ENCODE measurements around the gene SLC43A3.
"Not testable (repeated sequence)": the region's sequence is repeated elsewhere in the genome, so short reads cannot be mapped to it uniquely, and the experiment has no call there.

Gene SLC43A3

DNA sequence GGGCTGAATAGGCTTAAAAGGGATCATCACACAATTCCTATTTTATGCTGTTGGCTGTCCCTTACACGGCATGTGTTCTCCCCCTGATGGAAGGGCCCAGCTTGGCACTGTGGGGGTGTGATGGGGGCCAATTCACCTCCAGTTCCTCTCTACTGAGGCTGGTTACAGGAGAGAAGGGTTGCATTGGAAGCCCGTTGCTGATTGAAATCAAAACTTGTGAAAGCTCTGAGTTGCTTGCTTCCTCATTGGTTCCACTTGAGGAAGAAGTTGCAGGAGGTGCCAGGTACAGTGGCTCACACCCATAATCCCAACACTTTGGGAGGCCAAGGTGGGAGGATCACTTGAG is 23.1 kb downstream of the SLC43A3 start:
- no peak for DNase-seq

DNA sequence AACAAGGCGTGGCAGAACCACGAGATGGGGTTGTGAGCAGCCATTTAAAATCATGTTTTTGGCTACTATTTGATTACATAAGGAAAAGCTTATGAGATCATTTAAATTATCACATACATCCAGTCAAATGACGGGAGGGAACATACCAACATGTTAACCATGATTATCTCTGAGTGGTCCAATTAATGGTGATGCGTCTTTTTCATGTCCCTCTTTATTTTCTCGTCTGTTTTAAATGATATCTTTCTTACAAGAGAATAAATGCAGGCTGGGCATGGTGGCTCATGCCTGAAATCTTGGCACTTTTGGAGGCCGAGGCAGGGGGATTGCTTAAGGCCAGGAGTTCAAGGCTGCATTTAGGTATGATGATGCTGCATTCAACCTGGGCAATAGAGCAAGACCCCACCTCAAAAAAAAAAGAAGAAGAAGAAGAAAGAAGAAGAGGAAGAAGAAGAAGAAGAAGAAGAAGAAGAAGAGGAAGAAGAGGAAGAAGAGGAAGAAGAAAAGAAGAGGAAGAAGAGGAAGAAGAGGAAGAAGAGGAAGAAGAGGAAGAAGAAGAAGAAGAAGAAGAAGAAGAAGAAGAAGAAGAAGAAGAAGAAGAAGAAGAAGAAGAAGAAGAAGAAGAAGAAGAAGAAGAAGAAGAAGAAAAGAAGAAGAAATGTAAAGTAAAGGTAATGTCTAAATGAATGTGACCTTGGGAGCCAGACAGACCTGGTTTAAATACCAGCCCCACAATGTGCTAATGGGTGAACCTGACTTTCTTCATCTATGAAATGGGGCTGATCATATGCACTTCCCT is 23.7 kb downstream of the SLC43A3 start:
- DNase-seq: not testable (repeated sequence)

DNA sequence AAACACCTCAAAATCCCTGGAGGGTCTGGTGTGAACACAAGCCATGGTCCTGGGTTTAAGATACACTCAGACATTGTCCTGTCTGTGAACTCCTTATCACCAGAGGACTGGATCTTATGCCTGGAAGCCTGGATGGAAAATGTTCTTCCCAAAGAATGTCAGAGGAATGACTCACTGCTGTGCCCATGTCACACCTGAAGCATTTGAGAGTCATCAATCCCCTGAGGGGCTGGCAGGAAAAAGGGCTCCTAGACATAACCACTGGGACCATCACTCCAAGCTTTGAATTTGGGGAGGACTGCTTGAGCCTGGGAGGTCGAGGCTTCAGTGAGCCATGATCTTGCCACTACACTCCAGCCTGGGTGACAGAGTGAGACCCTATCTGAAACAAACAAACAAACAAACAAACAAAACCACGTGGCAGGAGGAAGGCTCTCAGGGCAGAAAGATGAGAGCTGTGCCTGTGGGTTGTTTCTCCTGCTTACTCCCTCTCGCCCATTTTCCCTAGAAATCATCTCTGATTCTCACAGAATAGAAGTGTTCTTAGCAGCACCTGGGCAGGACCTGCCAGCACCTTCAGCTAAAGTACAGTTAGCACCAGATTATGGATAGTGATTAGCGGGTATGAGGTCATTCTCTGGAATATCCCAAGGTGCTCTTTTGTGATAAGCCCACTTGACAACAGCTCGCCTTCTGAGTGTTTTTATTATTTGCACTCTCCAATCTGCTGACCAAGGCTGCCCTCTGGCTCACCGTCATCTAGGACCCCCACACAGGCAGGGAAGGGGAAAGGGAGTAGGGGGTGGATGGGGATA is 24.5 kb downstream of the SLC43A3 start:
- no peak for DNase-seq

DNA sequence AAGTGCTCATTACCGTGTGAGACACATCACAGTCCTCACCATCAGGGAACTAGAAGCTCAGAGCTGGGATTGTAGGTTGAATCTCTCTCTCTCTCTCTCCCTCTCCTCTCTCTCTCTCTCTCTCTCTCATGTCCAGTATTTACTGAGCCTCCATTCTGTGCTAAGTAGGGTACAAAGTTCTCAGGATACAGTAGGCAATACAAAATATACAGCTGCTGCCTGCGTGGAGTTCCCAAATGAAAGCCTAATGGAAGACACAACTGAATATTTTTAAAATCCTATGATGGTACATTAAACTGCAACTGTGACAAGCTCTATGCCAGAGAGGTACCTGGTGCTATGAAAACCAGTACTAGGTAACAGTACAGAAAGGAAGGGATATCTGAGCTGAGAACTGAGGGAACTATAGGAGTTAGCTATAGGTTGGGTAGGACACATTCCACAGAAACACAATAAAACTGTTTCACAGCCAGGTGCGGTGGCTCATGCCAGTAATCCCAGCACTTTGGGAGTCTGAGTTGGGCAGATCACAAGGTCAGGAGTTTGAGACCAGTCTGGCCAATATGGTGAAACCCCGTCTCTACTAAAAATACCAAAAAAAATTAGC is 26.8 kb downstream of the SLC43A3 start:
- no peak for DNase-seq

DNA sequence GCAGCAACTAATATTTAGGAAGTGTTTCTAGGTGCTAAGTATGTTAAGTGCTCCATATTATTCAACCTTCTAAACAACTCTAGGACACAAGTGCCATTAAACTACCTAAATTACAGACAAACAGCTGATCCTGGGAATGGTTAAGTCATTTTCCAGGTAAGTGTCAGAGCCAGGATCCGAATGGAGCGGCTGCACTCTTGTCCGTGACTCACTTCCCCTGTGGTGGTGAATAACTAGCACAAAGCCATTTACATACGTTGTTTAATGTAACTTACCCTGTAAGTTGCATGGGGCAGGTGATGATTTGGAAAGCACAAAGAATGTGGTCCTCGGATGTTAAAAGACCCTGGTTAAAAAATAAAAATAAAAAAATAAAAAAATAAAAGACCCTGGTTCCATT is 27.7 kb downstream of the SLC43A3 start:
- DNase-seq: no peak

DNA sequence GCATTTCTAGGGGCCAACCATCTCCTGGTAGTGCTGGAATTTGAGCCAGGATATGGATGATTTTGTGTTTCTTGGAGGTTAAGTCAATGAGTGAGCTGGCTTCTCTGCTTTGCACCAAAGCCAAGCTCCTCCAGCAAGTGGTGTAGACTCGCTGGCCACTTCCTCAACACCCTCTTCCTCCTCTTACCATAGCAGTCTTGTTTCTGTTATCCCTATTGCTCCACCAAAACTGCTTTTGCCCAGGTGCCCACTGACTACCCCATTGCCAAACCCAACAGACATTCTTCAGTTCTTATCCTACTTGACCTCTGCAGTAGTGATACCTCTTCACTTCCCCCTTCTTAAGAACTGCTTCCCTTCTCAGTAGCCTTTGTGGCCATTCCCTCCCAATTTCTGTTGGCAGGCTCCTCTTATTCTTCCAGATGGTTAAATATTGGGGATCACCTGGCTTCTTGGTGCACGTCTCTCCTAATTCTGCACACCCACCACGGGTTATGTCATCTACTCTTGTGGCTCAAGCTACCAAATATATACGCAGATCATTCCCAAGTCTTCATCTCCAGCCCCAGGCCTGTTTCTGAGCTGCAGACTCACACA is 29.4 kb downstream of the SLC43A3 start:
- DNase-seq: no peak

DNA sequence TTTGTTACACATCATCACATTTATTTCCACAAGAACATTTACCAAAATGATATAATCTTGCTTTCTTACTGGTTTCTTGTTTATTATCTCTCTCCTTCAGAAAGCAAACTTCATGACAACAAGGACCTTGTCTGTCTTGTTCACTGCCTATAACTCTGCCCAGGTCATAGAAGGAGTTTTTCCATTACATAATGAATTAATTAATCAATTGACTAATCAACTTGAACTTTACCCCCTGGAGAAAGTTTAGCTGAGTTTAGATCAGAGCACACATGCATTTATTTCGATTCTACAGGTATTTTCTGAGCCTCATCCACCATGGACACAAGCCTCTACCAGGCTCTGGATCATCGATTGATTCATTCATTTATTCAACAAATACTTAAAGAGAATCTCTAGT is 30.2 kb downstream of the SLC43A3 start:
- no peak for DNase-seq

DNA sequence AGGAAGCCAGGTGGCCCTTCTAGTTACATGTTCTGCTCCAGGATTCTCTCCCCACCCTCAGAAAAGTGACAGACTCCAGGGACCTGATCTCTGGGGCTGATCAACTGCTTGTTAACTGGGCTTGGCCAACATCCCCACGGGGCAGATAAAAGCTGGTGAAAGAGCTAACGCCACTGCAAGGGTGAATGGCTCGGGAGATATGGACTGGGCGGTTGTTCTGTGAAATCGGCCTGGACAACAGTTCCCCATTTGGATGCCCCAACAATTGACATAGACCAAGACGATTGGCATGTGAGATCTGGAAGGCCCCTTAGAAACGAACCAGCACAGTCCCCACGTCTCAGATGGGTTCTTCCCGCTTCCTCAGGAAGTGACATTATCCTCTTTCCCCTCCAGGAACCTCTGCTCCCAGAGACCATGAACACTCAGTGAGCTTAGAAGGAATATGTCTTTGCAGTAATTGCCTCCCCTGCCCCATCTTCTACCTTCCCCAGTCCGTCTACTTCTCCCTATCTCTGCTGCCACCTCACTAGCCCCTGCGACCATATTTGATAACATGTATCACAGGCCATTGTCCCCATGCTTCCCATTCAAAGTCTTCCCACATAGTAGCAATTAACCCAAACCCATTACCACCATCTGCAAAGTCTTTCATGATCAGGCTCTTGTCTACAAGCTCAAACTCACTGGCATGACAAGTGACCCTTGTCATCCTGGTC is 30.9 kb downstream of the SLC43A3 start:
- no peak for DNase-seq

DNA sequence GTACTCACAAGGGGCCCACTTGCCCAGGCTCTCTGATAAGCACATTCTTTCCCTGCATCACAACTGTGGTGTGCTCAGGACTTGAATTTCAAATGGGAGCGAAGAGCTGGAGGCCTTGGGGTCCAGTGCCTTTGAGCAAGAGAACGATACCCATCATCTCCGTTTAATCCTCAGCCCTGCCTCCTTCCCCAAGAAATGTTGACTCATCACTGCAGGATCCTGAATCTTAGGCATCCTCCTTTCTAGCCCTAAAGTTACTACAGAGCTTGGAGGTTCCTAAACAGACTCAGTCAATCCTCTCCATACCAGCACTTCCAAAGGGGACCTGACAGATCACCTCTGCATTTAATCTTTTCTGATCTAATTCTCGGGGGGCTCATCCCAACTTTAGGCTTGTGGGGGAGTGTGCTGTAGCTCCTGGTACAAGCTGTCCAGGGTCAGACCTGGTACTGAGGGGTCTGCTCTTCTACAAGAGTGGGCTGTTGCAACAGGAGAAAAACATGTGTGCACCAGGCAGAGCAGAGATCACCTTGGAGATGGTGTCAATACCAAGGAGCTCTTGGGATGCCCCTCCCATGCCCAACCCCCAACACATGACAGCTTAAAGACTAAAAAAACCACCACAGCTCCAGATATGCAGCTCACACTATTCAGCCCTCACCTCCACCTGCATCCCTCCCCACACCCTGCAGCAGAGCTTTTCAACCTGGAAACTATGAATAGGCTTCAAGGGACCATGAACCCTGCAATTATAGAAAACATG is 32.5 kb downstream of the SLC43A3 start:
- no peak for DNase-seq

DNA sequence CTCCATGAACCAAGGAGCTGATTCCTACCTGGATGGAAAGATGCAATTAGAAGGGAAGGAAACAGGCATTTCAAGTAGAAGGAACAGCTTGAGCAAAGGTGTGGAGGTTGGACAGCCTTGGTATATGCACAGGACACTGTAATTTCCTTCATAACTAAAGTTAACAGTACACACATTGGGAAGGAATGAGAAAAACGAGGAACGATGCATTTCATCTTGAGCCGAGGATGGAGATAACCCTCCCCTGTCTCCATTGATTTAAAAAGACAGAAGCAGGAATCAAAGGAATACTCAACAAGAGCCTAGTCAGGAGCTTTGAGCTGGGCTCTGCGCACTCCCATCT is 34.2 kb downstream of the SLC43A3 start:
- DNase-seq: no peak

DNA sequence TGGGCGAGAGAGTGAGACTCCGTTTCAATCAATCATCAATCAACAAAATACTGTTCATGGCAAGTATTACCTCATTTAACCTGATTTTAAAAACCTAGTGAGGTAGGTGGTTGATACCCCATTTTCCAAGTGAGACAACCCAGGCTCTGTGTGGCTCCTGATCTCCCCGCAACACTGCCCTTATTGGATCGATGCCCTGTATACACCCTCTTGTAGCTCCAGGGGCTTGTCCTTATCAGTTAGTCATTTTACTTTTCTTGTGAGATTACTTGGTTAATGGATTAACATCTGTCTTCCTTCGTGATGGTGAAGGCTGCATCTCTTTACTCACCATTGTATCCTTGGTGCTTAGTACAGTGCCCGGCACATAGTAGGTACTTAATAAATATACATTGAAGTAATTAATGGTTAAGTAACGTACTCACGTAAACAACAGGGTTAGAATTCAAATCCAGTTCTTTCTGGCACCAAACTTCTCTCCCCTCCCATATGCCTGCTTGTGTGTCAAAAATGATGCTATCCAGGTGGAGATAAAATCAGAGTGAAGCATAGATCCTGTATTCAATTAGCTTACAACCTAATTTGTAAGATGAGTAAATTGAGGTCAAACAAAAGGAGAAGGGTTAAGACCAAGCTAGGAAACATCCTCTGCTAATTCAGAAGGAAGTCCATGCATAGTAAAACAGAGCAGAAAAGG is 34.7 kb downstream of the SLC43A3 start:
- DNase-seq: no peak

DNA sequence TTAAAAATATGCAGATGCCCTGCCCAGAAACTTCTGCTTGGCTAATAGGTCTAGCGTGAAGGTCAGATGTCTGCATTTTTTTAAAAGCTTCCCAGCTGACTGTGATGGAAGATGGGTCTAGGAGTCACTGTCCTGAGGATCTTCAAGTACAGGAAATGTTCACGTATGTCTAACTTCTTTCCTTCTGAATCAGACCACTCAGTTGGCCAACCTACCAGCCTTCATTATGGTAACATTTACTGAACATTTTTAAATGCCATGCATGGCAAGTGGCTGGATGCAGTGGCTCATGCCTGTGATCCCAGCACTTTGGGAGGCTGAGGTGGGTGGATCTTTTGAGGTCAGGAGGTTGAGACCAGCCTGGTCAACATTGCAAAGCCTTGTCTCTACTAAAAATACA is 35.4 kb downstream of the SLC43A3 start:
- DNase-seq: no peak

DNA sequence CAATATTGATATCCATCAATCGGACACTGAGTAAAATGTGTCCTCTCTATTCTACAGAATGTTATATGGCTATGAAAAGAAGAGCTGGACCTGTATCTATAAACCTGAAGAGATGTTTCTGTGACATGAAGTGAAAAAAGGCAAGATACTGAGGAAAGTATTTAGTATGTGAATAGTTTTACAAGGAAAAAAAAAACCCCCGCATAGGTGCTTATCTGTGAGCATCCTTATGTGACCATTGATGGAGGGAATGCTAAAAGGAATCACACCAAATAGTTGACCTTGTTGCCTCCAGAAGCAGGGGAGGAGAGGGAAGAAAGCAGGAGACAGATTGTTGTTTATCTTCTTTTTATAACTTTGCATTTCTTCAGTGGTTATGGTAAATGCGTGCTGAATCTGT is 35.8 kb downstream of the SLC43A3 start:
- no peak for DNase-seq

DNA sequence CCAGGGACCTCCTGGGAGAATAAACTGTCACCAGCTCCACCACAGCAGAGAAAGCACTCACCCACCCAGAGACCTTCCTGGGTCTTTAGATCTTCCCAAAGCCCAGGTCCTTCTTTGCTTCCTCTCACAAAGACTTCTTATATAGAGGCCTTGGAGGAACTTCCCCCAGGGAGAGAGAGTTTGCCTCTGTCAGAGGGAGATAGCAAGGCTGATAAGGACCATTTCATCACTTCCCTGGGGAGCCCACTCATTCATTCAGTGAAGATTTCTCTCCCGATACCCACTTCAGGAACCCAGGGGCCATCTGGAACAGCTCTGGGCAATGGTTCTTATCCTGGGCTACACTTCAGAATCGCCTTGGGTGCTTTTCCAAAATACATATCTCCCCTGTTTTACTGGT is 36.4 kb downstream of the SLC43A3 start, which contains the start of gene PRG2:
Gene PRG2 (minus strand): TSS at position 116 of the 400 bp plus-strand sequence. CDS start 706 bp downstream, outside the sequence.
- no peak for DNase-seq

DNA sequence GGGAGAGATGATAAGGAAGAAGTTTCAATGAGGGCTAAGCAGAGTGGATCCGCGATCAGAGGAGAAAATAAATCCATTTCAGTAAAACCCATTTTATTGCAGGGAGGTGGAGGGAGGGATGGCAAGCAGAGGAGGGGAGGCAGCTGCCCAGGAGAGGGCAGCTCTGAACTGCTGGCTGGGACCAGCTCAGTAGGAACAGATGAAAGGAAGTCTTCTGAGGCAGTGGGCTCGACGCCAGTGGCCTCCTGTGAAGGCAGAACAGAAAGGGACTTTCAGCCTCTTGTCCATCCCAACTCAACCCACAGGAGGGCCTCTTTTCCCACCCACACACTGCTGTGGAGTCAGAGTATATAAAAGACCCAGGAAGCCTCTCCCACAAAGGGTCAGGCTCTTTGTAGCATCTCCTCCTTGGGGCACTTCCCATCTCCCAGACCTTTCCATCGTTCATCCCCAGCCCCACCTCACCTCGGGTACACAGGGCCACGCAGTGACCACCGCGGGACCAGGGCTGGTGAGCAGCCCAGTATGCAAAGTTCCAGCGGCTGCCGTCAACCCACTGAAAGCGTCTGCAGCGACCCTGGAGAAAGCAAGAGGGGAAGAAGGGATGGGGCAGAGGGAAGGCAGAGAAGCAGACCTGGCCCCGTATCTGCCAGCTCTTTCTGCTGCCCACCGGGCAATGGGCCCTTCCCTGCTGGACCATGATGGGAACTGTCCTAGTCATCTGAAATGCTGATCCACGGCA is 39.5 kb downstream of the SLC43A3 start:
- DNase-seq: no peak

DNA sequence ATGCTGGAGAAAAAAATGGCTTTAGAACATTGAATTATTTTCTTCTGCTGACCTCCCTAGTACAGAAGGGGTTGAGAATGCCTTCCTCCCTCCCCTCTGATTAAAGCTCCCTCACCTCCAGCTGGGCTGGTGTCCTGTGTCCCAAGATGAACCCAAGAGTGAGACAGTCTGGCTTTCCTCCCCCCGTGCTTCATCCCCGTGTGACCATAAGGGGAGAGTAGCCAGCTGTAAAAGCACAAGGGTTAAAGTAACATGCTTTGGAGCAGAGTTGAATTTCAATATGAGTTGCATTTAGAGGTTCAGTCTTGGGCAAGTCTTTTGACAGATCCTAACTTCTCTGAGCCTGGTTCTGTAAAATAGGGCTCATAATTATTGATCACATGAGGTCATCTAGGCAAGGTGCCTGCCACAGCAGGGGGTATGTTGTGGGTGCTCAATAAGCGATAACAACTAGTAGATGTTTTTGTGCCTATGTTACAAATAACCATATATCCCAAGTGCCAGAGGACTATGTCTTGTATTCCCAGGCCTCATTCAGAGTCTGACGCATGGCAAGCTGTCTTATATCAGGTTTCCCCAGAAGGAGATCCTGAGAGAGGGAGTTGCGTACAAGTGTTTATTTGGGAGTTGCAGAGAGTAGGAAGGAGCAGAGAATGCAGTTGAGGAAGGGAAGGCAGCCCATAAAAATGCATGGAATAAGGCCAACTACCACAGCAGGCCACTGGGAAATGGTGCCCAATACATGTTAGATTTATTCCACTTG is 40.6 kb downstream of the SLC43A3 start:
- no peak for DNase-seq

DNA sequence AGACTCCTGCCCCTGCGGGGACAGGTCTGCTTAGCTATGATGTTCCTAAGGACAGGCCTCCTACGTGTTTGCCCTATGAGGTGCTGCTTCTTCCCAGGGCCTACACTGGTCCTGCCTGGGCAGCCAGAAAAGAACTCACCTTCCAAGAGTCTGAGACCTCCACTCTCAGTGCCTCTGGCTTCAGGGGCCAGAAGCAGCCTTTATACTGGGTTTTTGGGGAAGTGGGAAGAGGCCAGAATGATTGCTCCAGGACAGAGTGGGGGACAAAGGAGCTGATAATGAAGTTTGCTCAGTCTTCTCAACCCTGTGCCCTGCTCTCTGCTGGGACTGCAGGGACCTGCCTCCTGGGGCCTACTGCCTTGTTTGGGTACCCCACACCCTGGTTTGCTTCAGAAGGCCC is 45.9 kb downstream of the SLC43A3 start, which contains the start of gene PRG3:
Gene PRG3 (minus strand): TSS at position 176 of the 400 bp plus-strand sequence. CDS start 442 bp downstream, outside the sequence.
- DNase-seq: no peak

DNA sequence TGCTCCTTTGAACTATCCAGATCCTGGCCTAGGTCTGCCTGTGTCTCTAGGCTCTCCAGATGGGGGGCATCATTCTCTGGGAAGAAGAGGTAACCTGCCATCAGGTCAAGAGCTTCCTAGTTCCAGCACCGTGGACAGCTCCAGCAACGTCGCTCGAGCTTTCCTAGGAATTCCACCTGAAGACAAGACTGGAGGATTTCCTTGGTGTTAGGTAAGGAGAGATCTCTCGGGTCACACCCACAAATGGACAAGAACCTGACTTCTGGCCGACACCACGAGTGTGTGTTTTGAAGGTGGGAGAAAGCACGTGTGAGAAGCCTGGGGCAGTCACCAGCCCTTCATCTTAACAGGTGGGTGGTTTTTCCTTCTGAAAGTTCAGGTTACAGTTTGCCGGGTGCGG is 47.2 kb downstream of the SLC43A3 start:
- DNase-seq: no peak

DNA sequence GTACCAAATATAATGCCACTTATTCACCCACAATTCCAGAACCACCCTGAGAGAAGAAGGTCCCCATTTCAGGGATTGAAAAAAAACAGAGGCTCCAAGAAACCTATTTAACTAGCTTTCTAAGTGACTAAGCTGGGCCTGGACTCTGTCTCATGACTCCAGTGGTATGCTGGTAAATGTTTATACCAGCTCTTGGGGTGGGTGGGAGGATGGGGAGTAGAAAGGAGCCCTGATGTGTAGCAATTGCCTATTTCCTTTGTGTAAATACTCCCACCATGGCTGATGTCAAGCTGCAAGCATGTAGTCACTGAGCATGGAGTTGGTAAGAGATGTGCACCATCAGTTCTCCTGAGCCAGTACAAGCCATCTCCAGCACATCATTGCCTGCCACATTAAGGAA is 48.7 kb downstream of the SLC43A3 start:
- DNase-seq: no peak

DNA sequence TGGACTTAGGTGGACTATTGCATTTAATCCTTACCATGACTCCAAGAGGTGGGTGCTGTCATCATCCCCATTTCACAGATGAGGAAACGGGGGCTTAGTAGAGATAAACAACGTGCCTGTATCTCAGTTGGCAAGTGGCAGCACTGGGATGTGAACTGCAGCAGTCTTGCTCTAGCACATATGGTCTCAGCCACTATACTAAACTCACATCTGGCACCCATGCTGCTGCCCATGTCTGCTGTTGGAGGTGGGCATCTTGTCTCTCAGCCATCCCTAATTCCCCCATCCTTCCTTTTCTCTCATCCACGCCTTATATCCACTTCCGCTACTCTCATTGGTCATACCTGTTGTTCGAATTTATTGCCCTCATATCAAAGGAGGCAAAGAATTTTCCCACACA is 49.8 kb downstream of the SLC43A3 start:
- DNase-seq: no peak

Data from NCI-H2081 treated with DMSO at 0.1 percent for 48 hours (cell line).